Measurements from ENCODE around the gene PBX3.

PBX3 gene

DNA sequence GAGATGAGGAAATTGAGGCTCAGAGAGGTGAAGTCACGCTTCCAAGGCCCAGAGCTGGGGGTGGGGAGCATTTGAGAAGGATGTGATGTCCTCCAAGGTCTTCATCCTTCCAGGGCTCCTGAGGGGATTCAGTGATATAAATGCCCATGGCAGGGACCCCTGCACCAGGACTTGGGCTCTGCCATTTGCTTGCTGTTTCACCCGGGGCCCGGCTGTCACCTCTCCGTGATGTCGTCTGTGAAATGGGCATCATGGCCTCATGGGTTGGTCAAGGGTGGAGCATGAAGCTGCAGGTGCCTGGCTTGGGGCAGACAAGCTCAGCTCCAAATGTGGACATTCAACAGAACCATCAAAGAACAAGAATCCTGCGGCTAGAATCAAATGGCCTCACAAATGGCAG, 253.1 kb downstream of the PBX3 start:
- Histone ChIP-seq H3F3A (ENCODE audit: control insufficient read depth, insufficient read depth) (no peaks in the 10 kb centered on the region), H3K4me1 (ENCODE audit: control insufficient read depth, low read length) (no peaks in the 10 kb centered on the region), H3K27me3 (ENCODE audit: control insufficient read depth, low read length) (no peaks in the 10 kb centered on the region), H3K9me2 (replicated peaks; ENCODE audit: control insufficient read depth, low read length) (no peaks in the 10 kb centered on the region), H3K4me2 (ENCODE audit: low read length) (no peak overlapping the region), H4K20me1 (ENCODE audit: control insufficient read depth, insufficient read depth, low read depth, low read length) (no peaks in the 10 kb centered on the region), H3K27ac (ENCODE audit: low read depth, low read length) (no peak overlapping the region), H3K79me2 (ENCODE audit: control insufficient read depth, low read length) (no peaks in the 10 kb centered on the region), H3K36me3 (ENCODE audit: control insufficient read depth, low read length) (no peaks in the 10 kb centered on the region), H3K9me3 (ENCODE audit: control insufficient read depth, insufficient read depth, low read length) (no peaks in the 10 kb centered on the region), H3K4me3 (ENCODE audit: low read length) (no peak overlapping the region)
- TF ChIP-seq, protein P1, sequence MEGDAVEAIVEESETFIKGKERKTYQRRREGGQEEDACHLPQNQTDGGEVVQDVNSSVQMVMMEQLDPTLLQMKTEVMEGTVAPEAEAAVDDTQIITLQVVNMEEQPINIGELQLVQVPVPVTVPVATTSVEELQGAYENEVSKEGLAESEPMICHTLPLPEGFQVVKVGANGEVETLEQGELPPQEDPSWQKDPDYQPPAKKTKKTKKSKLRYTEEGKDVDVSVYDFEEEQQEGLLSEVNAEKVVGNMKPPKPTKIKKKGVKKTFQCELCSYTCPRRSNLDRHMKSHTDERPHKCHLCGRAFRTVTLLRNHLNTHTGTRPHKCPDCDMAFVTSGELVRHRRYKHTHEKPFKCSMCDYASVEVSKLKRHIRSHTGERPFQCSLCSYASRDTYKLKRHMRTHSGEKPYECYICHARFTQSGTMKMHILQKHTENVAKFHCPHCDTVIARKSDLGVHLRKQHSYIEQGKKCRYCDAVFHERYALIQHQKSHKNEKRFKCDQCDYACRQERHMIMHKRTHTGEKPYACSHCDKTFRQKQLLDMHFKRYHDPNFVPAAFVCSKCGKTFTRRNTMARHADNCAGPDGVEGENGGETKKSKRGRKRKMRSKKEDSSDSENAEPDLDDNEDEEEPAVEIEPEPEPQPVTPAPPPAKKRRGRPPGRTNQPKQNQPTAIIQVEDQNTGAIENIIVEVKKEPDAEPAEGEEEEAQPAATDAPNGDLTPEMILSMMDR (IDR thresholded peaks at IDR 0.05; ENCODE audit: low read depth, low read length, poor library complexity, severe bottlenecking): no peak

DNA sequence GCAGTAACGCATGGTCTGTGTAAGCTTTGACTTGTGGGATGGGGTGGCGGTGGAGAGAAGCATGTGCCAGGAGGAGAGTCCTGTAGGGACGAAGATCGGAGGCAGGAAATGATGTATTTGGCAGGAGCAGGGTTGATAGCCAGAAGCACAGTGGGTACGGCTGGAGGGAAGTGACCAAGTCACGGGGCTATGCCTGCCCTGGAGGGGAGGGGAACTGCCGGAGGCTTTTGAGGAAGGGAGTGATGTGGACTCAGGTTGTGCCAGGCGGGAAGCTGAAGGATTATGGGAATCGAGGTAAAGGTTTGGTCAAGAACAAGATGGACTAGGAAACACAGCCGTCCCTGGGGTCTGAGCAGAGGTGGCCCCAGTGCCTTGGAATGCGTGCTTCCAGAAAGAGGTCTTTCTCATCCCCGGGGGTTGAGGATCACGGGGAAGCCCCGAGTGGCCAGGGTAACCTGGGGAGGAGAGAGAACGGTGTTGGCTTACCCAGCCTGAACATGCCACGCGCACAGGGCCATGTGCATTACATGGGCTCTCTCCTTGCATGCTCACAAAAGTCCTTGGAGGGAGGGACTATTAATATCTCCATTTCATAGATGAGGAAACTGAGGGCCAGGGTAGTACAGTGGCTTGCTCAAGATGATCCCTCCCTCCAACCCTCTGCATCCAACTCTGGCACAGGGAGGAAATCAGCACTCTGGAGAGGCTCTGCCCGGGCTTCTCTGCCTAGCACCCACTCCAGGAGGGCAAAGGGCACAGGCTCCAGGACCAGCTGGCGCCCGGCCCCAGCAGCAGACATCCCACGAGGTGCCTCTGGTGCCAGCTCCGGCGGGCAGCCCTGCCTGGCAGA, 253.8 kb downstream of the PBX3 start:
- Histone ChIP-seq H3K27me3 (ENCODE audit: control insufficient read depth, low read length) (no peaks in the 10 kb centered on the region), H3K36me3 (ENCODE audit: control insufficient read depth, low read length) (no peaks in the 10 kb centered on the region), H3K79me2 (ENCODE audit: control insufficient read depth, low read length) (no peaks in the 10 kb centered on the region), H3K4me3 (ENCODE audit: low read length) (no peak overlapping the region), H3K9me3 (ENCODE audit: control insufficient read depth, insufficient read depth, low read length) (no peaks in the 10 kb centered on the region), H4K20me1 (ENCODE audit: control insufficient read depth, insufficient read depth, low read depth, low read length) (no peaks in the 10 kb centered on the region), H3F3A (ENCODE audit: control insufficient read depth, insufficient read depth) (no peaks in the 10 kb centered on the region), H3K27ac (ENCODE audit: low read depth, low read length) (no peak overlapping the region), H3K4me1 (ENCODE audit: control insufficient read depth, low read length) (no peaks in the 10 kb centered on the region), H3K4me2 (ENCODE audit: low read length) (no peak overlapping the region), H3K9me2 (replicated peaks; ENCODE audit: control insufficient read depth, low read length) (no peaks in the 10 kb centered on the region)
- TF ChIP-seq, protein P1 (IDR thresholded peaks at IDR 0.05; ENCODE audit: low read depth, low read length, poor library complexity, severe bottlenecking): no peak

DNA sequence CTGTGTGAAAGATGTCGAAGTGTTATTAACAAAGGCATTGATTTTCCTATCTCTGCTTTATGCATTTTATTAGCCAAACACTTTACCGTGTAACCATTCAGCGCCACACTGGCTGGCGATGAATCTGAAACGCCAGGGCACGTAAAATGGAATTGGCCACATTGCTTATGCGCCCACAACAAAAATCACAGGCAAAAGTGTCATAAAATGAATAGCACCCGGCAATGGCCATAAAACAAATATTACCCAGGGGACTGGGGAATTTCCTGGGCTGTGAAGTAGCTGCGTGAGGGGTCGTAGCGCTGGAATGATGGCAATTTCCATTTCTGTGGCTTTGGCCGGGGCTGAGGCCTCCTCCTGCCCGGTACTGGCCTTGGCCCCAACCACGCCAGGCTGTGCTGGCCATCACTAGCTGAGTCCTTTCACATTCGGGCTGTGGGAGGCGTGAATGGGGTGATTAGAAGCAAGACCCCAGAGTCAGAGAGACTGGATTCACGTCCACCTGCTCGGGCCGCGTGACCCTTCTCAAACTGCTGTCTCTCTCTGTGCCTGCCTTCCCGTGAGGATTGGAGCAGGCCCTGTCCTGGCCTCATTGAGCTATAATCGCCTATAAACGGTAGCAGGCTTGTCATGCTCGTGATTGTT, 254.5 kb downstream of the PBX3 start:
- no peaks in the 10 kb centered on the region for H3K4me1 ChIP-seq (ENCODE audit: control insufficient read depth, low read length)
- no peaks in the 10 kb centered on the region for H3K79me2 ChIP-seq (ENCODE audit: control insufficient read depth, low read length)
- H4K20me1 ChIP-seq (ENCODE audit: control insufficient read depth, insufficient read depth, low read depth, low read length): no peaks in the 10 kb centered on the region
- no peaks in the 10 kb centered on the region; the same call in 1 of the 2 replicates for H3K9me3 ChIP-seq (ENCODE audit: control insufficient read depth, insufficient read depth, low read length)
- no peak overlapping the region for H3K27ac ChIP-seq (ENCODE audit: low read depth, low read length)
- H3K9me2 ChIP-seq (replicated peaks; ENCODE audit: control insufficient read depth, low read length): no peaks in the 10 kb centered on the region
- no peak overlapping the region for H3K4me3 ChIP-seq (ENCODE audit: low read length)
- H3F3A ChIP-seq (ENCODE audit: control insufficient read depth, insufficient read depth): no peaks in the 10 kb centered on the region
- no peak for TF ChIP-seq EZH2phosphoT487 (IDR thresholded peaks at IDR 0.05; ENCODE audit: borderline replicate concordance, low read length)
- TF ChIP-seq, protein P1 (IDR thresholded peaks at IDR 0.05; ENCODE audit: low read depth, low read length, poor library complexity, severe bottlenecking): no peak
- no peaks in the 10 kb centered on the region for H3K36me3 ChIP-seq (ENCODE audit: control insufficient read depth, low read length)
- no peaks in the 10 kb centered on the region for H3K27me3 ChIP-seq (ENCODE audit: control insufficient read depth, low read length)
- H3K4me2 ChIP-seq (ENCODE audit: low read length): no peak overlapping the region
